ENCODE measurements around the gene CRIP1. TPM values are rescaled to one million over a fixed set of nuclear protein-coding genes. Genes with fewer than 3 reads are reported as not detected.
A peak's percentile ranks its signal among the peaks of the same experiment; 100 is the strongest.

The CRIP1 gene
- polyA plus RNA-seq, 3 donors: 688 to 2,084 (median 1,032) TPM

- H3K4me3 Mint-ChIP-seq: peak overlapping the region in 1 of 2 donors; percentile 63
- WGBS (ENCODE audit: insufficient coverage): 50% methylated on average over 21 of the region's 21 CpGs
- Histone ChIP-seq H3K79me2 (ENCODE audit: insufficient read depth, low read length) (no peaks in the 10 kb centered on the region), H3K27ac (ENCODE audit: low read depth in 1 of 2, low read length in 2 of 2) (no peak overlapping the region), H3K4me1 (ENCODE audit: control insufficient read depth in 1 of 2, insufficient read depth in 2 of 2, low read length in 2 of 2) (peaks cover 28 to 44% of the 10 kb centered on the region in 2 donors), H3K4me2 (replicated peaks; ENCODE audit: extremely low read depth, low read length, poor library complexity, severe bottlenecking) (no peak overlapping the region), H3K9me3 (replicated peaks in 1 of 2; ENCODE audit: control insufficient read depth in 1 of 2, insufficient read depth in 1 of 2, low read length in 2 of 2) (peaks cover 9 to 27% of the 10 kb centered on the region in 2 donors), H3K36me3 (replicated peaks in 1 of 2; ENCODE audit: control insufficient read depth in 1 of 2, insufficient read depth in 2 of 2, low read length in 2 of 2) (no peaks in the 10 kb centered on the region), H3K27me3 (ENCODE audit: control insufficient read depth in 2 of 2, insufficient read depth in 2 of 2, low read length in 2 of 2) (peaks cover 26 to 66% of the 10 kb centered on the region in 2 donors), H4K20me1 (ENCODE audit: insufficient read depth, low read length) (peaks cover 7% of the 10 kb centered on the region), H2AFZ (ENCODE audit: insufficient read depth, low read depth, low read length, poor library complexity, severe bottlenecking) (no peak overlapping the region), H3K4me3 (replicated peaks in 1 of 3; ENCODE audit: low read depth in 2 of 3, low read length in 3 of 3) (no peak overlapping the region), H3K9ac (ENCODE audit: insufficient read depth, low read length, poor library complexity, severe bottlenecking) (no peak overlapping the region)
- intact Hi-C loops (cut with micrococcal nuclease): no loop called here
- no peak for DNase-seq
- peaks cover 5 to 23% (median 13%) of the 10 kb centered on the region in 7 donors for H3K9me3 Mint-ChIP-seq
- H3K4me1 Mint-ChIP-seq: peaks cover 30% of the 10 kb centered on the region
- peaks cover 46 to 79% (median 58%) of the 10 kb centered on the region in 3 donors for H3K27me3 Mint-ChIP-seq (ENCODE audit: low read depth in 3 of 3)
- no peak overlapping the region for H3K27ac Mint-ChIP-seq
- TF ChIP-seq CTCF (IDR thresholded peaks at IDR 0.05): no peak
- H3K36me3 Mint-ChIP-seq: peaks cover 0 to 4% of the 10 kb centered on the region in 2 donors
Measured at GRCh38 chr14:105476097-105476830, 10.4 kb upstream of the CRIP1 start.

- peaks cover 26 to 66% of the 10 kb centered on the region in 2 donors for H3K27me3 ChIP-seq (ENCODE audit: control insufficient read depth in 2 of 2, insufficient read depth in 2 of 2, low read length in 2 of 2)
Measured at GRCh38 chr14:105476831-105477659, 9.6 kb upstream of the CRIP1 start.

More at GRCh38 chr14:105476831-105477659, 9.6 kb upstream of the CRIP1 start:
- no peak overlapping the region for H3K9ac ChIP-seq (ENCODE audit: insufficient read depth, low read length, poor library complexity, severe bottlenecking)
- peaks cover 7% of the 10 kb centered on the region for H4K20me1 ChIP-seq (ENCODE audit: insufficient read depth, low read length)
- peaks cover 9 to 27% of the 10 kb centered on the region in 2 donors for H3K9me3 ChIP-seq (replicated peaks in 1 of 2; ENCODE audit: control insufficient read depth in 1 of 2, insufficient read depth in 1 of 2, low read length in 2 of 2)
- intact Hi-C loops (cut with micrococcal nuclease): no loop called here
- peak overlapping the region in 2 of 7 donors; percentile 48 to 69 for H3K27ac Mint-ChIP-seq
- H3K9me3 Mint-ChIP-seq: peaks cover 5 to 23% (median 13%) of the 10 kb centered on the region in 7 donors
- peaks cover 35% of the 10 kb centered on the region for H3K4me1 Mint-ChIP-seq
- H3K4me3 ChIP-seq (replicated peaks in 1 of 3; ENCODE audit: low read depth in 2 of 3, low read length in 3 of 3): no peak overlapping the region
- no peak overlapping the region for H3K4me2 ChIP-seq (replicated peaks; ENCODE audit: extremely low read depth, low read length, poor library complexity, severe bottlenecking)
- 49% methylated on average over 15 of the region's 16 CpGs for WGBS (ENCODE audit: insufficient coverage)
- H3K79me2 ChIP-seq (ENCODE audit: insufficient read depth, low read length): no peaks in the 10 kb centered on the region
- no peaks in the 10 kb centered on the region for H3K36me3 ChIP-seq (replicated peaks in 1 of 2; ENCODE audit: control insufficient read depth in 1 of 2, insufficient read depth in 2 of 2, low read length in 2 of 2)
- no peak overlapping the region for H3K27ac ChIP-seq (ENCODE audit: low read depth in 1 of 2, low read length in 2 of 2)
- TF ChIP-seq CTCF (IDR thresholded peaks at IDR 0.05): no peak
- DNase-seq: no peak
- H3K4me3 Mint-ChIP-seq: peak overlapping the region in 1 of 2 donors; percentile 78
- H3K4me1 ChIP-seq (ENCODE audit: control insufficient read depth in 1 of 2, insufficient read depth in 2 of 2, low read length in 2 of 2): peaks cover 35 to 51% of the 10 kb centered on the region in 2 donors
- peaks cover 47 to 83% (median 58%) of the 10 kb centered on the region in 3 donors for H3K27me3 Mint-ChIP-seq (ENCODE audit: low read depth in 3 of 3)
- peaks cover 0 to 4% of the 10 kb centered on the region in 2 donors for H3K36me3 Mint-ChIP-seq
- no peak overlapping the region for H2AFZ ChIP-seq (ENCODE audit: insufficient read depth, low read depth, low read length, poor library complexity, severe bottlenecking)

Data from CD14-positive monocyte (primary cell).